SH-SY5Y (cell line): ENCODE results near the gene HEXD.

ENCODE experiments used
- GATA2 ChIP-seq: IDR thresholded peaks from 2 replicates; pipeline ENCODE4 v1.6.1; 2011; ENCODE audit warnings: mild to moderate bottlenecking, low read depth, low read length
- GATA3 ChIP-seq: IDR thresholded peaks from 2 replicates; pipeline ENCODE4 v1.6.1; 2011; ENCODE audit warnings: low read depth, mild to moderate bottlenecking, low read length, moderate library complexity

The HEXD gene

GRCh38 chr17:82464567-82464929 is 46.4 kb downstream of the HEXD start:
- TF ChIP-seq GATA3 (no peak), GATA2 (no peak)

DNA sequence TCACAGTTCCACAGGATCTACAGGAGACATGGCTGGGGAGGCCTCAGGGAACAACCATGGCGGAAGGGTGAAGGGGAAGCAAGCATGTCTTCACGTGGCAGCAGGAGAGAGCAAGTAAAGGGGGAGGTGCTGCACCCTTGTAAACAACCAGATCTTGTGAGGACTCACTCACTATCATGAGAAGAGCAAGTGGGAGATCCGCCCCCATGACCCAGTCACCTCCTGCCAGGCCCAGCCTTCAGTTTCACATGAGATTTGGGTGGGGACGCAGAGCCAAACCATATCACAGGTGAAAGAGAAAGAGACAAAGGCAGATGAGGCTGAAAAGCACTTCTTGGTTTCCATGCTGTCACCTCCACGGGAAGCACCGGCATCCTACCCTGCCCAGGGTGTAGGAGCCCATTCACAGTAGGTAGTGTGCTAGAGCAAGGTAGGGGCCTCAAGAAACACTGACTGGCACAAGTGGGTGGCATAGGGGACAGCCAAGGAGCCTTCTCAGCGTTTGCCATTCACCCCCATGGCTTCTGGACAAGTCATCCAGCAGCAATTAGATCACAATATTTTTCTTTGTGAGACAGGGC is 47.0 kb downstream of the HEXD start:
- no peak for TF ChIP-seq GATA3
- no peak for TF ChIP-seq GATA2

- TF ChIP-seq GATA3 (no peak), GATA2 (no peak)
Observed at GRCh38 chr17:82468692-82469091, 50.5 kb downstream of the HEXD start.

DNA sequence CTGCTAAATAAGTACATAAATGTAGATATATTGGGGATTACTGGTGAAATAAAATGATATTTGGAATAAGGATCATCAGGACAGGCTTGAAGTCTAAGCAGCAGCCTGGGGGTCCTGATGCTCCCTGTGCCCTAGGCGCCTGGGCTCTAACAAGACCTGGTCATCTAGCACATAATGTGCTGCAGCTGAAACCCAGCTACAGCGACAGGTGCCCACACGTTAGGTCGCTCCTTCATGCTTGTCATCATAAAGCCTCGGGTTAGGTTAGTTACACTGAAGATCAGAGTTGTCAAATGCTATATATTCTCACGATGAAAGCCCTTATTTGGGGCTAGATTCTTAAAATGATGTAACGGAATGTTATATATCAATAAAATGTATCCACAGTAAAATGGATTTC is 51.9 kb downstream of the HEXD start:
- TF ChIP-seq GATA2 (no peak), GATA3 (no peak)

- no peak for TF ChIP-seq GATA3
Observed at GRCh38 chr17:82474223-82475010, 56.3 kb downstream of the HEXD start.

- no peak for TF ChIP-seq GATA2
- TF ChIP-seq GATA3 = no peak
Observed at GRCh38 chr17:82475458-82475857, 57.3 kb downstream of the HEXD start.

DNA sequence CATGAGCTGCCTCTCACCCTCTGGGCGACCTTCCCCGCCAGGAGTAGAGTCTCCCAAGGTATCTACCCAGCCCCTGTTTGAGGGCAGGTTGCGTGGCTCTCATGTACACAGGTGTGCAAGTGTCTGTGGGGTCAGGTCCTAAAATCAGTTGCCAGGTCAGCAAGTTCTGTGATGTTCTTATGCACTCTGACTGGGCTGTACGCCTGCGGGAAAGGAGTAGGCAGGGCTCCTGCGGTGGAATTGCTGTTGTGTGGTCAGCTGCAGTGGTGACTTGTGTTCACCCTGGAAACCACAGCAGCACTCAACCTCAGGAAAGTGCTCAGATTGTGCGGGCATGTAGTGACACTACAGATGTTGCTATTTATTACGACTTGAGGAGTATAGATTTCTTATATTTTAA is 59.8 kb downstream of the HEXD start:
- TF ChIP-seq GATA2 (no peak), GATA3 (no peak)

- no peak for TF ChIP-seq GATA2
- TF ChIP-seq GATA3 = no peak
Observed at GRCh38 chr17:82479602-82480001, 61.5 kb downstream of the HEXD start.

GRCh38 chr17:82480318-82480717 is 62.2 kb downstream of the HEXD start:
- no peak for TF ChIP-seq GATA2
- no peak for TF ChIP-seq GATA3

- TF ChIP-seq GATA2 (no peak), GATA3 (no peak)
Observed at GRCh38 chr17:82483204-82483660, 65.1 kb downstream of the HEXD start.

DNA sequence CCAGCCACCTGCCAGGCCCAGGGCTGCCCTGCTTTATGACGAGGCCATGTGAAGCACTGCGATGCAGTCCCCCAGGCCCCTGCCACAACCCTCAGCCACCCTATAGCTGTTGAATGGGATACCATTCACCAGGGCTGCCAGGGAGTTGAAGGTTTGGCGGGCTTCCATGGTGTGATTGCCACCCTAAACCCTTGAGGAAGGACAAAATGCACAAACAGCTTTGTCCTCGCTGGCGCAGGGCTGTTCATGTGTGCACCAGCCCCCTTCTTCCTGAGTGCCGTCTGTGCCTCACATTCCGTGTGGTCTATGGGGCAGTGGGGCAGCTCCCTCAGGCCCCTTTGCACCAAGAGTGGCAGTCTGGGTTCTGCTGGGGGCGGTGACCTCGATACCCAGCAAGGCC is 65.7 kb downstream of the HEXD start:
- TF ChIP-seq GATA2 (no peak), GATA3 (no peak)

GRCh38 chr17:82486231-82487094 is 68.3 kb downstream of the HEXD start:
- no peak for TF ChIP-seq GATA3
- no peak for TF ChIP-seq GATA2

DNA sequence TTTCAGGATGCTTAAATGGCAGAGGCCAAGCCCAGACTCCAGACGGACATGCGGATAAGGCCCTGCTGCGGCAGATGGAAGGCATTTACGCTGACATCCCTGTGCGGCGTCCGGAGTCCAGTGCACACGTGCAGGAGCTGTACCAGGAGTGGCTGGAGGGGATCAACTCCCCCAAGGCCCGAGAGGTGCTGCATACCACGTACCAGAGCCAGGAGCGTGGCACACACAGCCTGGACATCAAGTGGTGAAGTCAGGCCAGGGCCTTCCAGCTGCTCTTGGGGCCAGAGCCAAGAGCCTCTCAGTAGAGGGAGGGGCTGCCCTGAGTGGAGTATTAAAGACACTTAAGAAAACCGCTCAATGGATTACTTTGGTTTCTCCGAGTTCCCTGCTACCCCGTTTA is 69.8 kb downstream of the HEXD start:
- TF ChIP-seq GATA2 (no peak), GATA3 (no peak)

DNA sequence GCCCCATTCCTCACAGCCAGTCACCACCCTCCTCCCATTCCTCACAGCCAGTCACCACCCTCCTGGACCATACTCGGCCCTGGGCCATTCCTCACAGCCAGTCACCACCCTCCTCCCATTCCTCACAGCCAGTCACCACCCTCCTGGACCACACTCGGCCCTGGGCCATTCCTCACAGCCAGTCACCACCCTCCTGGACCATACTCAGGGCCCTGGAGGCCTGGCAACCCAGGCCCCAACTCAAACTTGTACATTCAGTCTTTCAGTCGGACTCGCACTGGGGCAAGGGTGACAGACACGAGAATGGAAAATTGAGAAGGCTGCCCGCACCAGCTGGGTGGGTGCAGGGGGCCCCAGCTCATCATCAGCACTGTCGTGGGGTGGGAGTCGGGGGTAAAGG is 71.0 kb downstream of the HEXD start:
- TF ChIP-seq GATA3 = no peak
- no peak for TF ChIP-seq GATA2
